MM.1S (cell line): ENCODE measurements around the gene ERCC6.

Experiments used
- CTCF ChIP-seq: fragments of 300-600 bp; sonication (generic); IDR thresholded peaks from 2 replicates; pipeline ENCODE4 v1.5.1; 2016; ENCODE audit warnings: antibody characterized with exemption, low read length, mixed read lengths
- EZH2 ChIP-seq: fragments of 300-600 bp; sonication (generic); optimal IDR thresholded peaks from 2 replicates; pipeline ENCODE3; 2017; ENCODE audit warnings: low read depth, mild to moderate bottlenecking, antibody characterized with exemption, low read length, mixed read lengths
- EZH2phosphoT487 ChIP-seq: fragments of 300-600 bp; sonication (generic); IDR thresholded peaks from 2 replicates; pipeline ENCODE4 v1.6.1; 2018; ENCODE audit warnings: antibody characterized with exemption, low read length

GRCh38 chr10:49577182-49577925 is 38.4 kb upstream of the ERCC6 start:
- TF ChIP-seq CTCF = no peak
- TF ChIP-seq EZH2 = no peak
- no peak for TF ChIP-seq EZH2phosphoT487
